GM21390 (cell line): ENCODE data around the gene CAPZA1.

Source experiments
- ATAC-seq: cut with Tn5 transposase; IDR thresholded peaks from one replicate; pipeline ENCODE4 v1.9.1; 2021; ENCODE audit not compliant: unreplicated experiment

The CAPZA1 gene

DNA sequence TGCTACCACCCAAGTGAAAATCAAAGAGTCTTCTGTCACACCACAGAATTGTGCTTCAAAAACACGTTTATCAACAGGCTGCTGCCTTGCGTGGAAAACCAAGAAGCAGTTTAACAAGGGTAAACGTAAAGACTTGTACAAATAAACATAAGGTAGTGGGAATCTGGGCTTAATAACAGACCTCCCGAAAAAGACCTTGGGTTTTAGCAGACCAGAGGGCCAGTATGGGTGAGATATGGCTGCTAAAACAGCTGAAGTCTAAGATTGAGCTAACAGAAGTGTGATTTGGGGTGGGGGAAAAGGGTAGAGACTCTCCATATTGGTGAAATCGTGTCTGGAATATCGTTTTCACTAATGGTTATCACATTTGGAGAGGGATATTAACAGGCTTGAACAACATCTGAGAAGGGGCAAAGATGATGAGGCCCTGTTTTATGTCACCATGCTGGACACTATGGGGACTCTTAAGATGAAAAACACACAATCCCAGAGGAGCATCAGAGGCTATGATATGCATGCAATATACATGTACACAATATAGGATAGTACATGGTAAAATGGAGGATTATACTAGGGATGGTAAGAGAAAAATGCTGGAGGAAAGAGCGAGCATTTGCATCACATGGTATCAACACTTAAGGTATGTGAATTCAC is 56.2 kb downstream of the CAPZA1 start:
- ATAC-seq: no peak

DNA sequence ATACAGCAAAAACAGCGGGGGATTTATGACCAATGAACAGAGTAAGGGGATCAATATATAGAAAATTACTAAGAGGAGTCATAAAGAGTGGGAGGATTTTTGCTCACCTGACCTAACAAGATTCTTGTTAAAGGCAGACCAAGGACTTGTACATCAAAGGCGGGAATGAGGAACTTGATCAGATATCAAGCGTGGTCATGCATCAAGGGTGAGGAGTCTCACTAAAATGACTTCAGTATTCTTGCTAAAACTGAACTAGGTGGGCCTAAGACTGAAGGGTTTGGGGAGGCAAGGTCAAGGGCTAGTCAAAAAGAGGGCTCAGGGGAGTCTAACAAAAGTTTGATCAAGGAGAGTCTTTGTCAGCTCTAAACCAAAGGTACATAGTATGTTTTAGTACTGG is 56.9 kb downstream of the CAPZA1 start:
- ATAC-seq: no peak

- ATAC-seq: no peak
These were observed 57.9 kb downstream of the CAPZA1 start for GRCh38 chr1:112677501-112677900.

GRCh38 chr1:112678605-112679004 is 59.0 kb downstream of the CAPZA1 start:
- ATAC-seq: no peak

GRCh38 chr1:112685913-112686312 is 66.3 kb downstream of the CAPZA1 start:
- no peak for ATAC-seq

DNA sequence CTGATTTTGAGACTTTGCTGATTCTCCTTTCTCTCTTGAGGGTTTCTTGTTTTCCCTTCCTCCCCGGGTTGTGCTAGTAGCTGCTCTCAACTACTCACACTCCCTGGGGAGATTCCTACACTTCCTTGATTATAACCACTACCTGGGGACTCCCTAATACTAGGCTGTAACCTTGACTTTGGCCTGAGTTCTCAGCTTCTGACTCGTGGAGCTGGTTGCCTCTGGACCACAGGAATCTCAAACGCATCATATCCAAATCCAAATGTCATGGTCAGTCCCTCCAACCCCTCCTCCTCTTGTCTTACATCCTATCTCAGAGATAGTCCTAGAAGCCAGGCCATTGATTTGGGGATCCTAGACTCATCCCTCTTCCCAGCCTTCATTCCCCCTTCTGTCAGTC is 66.8 kb downstream of the CAPZA1 start:
- ATAC-seq: no peak

DNA sequence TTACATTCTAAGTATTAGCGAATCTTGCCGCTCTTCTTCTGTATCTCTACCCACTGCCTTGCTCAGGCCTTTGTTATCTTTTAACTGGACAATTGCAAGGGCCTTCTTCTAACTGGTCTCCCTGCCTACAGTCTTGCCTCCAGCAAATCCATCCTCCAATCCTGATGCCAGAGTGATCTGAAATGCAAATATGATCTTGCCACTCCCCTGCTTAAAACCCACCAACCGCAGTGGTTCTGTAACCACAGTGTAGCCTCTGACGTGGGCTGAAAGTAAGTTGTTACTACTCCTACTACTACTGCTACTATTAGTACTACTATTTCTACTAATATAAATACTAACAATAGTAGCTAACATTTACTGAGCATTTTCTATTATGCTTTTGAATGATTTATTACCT is 67.2 kb downstream of the CAPZA1 start:
- ATAC-seq: no peak

DNA sequence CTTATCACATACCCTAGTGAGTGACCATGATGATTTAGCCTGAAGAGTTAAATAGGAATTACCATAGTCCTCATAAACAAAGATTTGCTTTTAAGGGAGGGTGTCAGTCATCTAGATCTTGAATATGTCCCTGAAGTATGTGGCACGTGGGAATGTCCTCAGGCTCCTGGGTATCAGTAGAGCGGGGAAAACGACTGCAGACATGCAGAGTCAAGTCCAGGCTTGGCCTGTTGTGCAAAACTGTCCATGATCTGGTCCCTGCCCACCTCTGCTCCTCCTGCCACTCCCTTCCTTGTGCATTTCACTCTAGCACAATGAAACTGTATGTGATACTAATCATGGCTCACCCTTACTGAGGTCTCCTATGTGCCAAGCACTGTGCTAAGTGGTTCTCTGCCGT is 67.7 kb downstream of the CAPZA1 start:
- no peak for ATAC-seq

GRCh38 chr1:112687785-112688496 is 68.3 kb downstream of the CAPZA1 start:
- no peak for ATAC-seq

DNA sequence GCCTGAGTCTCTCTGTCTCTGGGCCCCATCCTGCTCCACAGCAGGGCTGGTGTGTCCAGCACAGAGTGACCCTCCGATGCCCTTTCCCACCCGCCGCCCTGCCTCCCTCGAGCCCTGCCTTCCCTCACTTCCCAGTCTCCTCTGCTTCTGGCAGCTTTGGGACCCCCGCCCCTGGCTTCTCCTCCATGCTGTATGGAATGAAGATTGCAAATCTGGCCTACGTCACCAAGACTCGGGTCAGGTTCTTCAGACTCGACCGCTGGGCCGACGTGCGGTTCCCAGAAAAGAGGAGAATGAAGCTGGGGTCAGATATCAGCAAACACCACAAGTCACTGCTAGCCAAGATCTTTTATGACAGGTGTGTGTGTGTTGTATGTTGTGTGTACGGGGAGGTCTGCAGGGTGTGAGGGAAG is 69.2 kb downstream of the CAPZA1 start:
- ATAC-seq: no peak

DNA sequence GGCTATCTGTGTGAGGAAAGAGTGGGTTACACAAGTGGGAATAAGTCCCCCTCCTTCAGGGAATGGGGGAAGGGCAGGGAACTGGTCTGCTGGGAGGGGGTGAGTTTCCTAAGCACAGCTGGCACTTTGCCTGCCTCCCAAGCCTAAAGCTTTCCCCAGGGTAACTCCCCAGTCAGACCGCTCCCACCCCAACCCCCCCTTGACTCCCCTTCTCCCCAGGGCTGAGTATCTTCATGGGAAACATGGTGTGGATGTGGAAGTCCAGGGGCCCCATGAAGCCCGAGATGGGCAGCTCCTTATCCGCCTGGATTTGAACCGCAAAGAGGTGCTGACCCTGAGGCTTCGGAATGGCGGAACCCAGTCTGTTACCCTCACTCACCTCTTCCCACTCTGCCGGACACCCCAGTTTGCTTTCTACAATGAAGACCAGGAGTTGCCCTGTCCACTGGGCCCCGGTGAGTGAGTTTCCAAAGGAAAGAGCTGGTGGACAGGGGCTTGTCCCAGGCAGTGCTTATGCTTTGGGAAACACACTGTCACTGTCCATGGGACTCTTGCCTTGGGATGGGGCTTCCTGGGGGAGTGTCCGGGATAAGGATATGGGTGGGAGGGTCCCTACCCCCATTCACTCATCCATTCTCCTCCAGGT is 69.7 kb downstream of the CAPZA1 start:
- ATAC-seq: no peak

GRCh38 chr1:112689842-112690237 is 70.2 kb downstream of the CAPZA1 start:
- no peak for ATAC-seq

DNA sequence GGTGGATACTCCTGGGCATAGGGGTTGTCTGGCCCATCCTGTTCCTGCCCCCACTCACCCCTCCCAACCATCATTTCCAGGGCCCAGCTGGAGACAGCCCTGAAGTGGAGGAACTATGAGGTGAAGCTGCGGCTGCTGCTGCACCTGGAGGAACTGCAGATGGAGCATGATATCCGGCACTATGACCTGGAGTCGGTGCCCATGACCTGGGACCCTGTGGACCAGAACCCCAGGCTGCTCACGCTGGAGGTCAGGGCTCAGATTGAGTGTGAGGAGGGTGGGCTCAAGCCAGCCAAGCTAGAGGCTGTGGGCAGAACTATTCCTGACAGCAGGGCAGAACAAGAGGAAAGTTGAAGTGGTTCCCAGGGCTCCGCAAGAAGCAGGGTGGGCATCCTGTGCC is 73.0 kb downstream of the CAPZA1 start:
- no peak for ATAC-seq

- ATAC-seq: no peak
These were observed 74.2 kb downstream of the CAPZA1 start for GRCh38 chr1:112693821-112694220.

GRCh38 chr1:112694363-112694929 is 74.8 kb downstream of the CAPZA1 start:
- no peak for ATAC-seq

GRCh38 chr1:112695276-112695675 is 75.6 kb downstream of the CAPZA1 start:
- ATAC-seq: no peak

DNA sequence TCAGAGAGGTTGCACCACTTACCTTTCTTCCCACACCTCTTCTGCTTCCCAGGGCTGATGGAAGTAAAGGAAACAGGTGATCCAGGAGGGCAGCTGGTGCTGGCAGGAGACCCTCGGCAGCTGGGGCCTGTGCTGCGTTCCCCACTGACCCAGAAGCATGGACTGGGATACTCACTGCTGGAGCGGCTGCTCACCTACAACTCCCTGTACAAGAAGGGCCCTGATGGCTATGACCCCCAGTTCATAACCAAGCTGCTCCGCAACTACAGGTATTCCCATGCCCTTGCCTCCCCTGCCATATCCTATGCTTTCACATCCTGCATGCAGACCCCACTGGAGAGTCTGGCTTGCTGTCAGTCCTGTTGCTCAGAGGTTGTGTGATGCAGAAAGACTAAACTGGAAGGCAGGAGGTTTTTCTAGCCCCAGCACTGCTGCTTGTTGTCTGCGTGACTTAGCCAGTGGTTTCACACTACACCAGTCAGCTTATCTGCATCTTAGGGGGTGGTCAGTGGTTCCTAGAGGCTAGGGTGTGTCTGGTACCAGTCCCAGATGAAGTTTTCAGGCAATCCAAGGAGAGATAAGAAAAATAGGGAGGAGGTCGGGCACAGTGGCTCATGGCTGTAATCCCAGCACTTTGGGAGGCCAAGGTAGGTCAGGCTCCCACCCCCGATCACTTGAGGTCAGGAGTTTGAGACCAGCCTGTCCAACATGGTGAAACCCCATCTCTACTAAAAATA is 77.1 kb downstream of the CAPZA1 start:
- ATAC-seq: no peak

- ATAC-seq: no peak
These were observed 78.2 kb downstream of the CAPZA1 start for GRCh38 chr1:112697781-112698201.

GRCh38 chr1:112698366-112699310 is 79.0 kb downstream of the CAPZA1 start:
- ATAC-seq: no peak
